SH-SY5Y (cell line): ENCODE results near the gene TRIM54.

Experiments
- GATA2 ChIP-seq: IDR thresholded peaks from 2 replicates; pipeline ENCODE4 v1.6.1; 2011; ENCODE audit warnings: mild to moderate bottlenecking, low read depth, low read length
- GATA3 ChIP-seq: IDR thresholded peaks from 2 replicates; pipeline ENCODE4 v1.6.1; 2011; ENCODE audit warnings: low read depth, mild to moderate bottlenecking, low read length, moderate library complexity

DNA sequence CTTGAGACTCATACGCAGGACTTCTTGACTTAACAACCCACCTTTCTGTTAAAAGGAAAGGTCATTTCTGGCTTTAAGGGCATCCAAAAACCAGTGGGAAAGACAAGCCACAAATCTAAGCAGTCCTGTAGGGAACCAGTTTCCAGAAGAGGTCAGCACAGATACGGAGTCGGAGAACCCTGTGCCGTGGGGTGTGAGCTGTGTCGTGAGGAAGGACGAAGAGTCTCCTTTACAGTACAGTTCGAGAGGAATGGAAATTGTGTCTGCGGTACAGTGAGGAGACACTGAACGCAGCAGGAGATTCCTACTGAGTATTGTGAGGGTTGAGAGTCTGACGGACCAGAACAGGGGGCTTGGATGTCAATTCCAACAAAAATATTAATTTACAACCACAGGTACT is 37.1 kb upstream of the TRIM54 start:
- TF ChIP-seq GATA2 (no peak), GATA3 (no peak)
